HG03432 (cell line): ENCODE results near the gene NTPCR.
"Not testable (repeated sequence)": the region's sequence is repeated elsewhere in the genome, so short reads cannot be mapped to it uniquely, and the experiment has no call there.

ENCODE experiments used
- ATAC-seq: cut with Tn5 transposase; IDR thresholded peaks from one replicate; pipeline ENCODE4 v1.9.1; 2021; ENCODE audit warnings: mild to moderate bottlenecking, moderate library complexity; ENCODE audit not compliant: unreplicated experiment

NTPCR gene

DNA sequence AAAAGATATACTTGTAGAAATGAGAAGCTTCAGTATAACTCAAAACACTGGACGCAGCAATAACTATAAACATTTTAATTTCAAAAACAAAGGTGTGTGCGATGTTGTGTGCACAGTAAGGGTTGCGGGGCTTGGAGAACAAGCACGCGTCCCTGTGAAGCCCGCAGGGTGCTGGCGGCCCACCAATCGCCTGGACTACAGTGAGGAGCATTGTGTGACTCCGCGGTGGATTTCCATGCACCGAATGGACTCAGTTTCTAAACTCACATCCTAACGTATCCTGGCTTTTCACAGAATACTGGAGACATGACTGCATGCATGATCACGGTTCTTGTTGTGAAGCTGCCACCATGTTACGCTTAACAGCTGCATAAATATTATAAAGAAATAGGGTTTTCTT is 33.0 kb downstream of the NTPCR start:
- no peak for ATAC-seq

DNA sequence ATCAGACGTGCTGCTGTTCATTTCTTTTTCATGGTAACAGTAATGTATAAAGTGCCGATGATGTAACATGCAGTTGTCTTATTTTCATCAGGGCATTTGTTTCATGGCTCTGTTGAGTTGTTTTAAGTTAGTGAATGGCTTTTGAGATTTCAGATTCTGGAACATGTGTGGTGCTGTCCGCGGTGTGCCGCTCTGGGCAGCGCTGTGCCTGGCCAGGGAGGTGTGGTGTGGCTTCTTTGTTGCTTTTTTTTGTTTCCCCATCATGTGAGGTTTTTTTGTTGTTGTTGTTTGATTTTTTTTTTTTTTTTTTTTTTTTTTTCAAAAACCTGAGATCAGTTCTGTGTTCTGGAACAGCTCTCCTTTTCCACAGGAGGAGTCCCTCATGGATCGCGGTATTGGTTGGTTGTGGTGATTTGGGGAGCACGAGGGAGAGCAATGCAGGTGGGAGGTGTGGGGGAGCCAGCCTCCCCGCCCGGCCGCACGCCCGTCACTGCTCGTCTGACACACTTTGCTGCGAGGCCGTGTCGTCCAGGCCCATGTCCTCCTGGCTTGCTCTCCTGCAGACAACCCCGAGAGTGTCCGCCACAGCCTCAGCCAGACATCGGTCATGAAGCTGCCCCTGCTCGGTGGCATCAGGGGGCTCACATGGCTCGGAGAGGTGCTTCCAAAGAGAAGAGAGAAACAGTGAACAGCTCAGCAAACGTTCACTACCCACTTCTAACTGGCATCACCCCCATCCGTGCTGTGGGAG is 33.6 kb downstream of the NTPCR start:
- ATAC-seq: no peak

DNA sequence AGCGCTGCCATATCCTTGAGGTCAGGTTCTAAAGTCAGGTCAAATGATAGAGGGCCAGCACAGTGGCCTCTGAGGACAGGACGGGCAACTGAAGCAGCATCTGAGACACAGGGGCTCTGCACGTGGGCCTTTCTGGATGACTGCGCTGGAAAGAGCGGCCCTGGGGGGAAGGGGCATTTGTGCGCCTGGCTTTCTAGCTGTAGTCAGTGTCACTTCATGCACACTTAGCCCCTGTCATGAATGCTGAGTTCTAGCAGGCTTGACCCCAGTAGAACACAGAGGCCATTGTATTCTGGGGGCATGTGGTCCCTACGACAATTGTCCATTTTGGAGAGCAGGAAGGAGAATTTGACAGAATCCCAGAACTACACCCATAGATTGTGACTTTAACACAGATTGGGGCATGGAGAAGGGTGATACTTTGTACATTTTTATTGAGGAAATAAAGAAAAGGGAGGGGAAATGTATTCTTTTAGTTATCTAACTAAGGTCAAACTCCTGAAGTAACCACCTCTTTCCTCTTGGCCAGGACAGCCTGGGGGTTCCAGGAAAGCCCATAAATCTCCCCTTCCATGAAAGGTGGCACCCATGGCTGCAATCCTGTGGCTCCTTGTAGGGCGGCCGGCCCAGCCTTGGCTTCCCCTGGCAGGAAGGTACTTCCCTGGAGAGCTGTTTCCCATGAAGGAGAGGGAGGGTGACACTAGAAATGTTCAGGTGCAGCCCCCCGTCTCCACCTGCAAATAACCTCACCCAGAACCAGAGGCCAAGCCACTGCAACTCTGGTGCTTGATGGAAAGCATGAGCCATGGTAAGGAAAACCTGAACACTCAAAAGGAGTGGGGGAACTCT is 34.4 kb downstream of the NTPCR start:
- no peak for ATAC-seq

DNA sequence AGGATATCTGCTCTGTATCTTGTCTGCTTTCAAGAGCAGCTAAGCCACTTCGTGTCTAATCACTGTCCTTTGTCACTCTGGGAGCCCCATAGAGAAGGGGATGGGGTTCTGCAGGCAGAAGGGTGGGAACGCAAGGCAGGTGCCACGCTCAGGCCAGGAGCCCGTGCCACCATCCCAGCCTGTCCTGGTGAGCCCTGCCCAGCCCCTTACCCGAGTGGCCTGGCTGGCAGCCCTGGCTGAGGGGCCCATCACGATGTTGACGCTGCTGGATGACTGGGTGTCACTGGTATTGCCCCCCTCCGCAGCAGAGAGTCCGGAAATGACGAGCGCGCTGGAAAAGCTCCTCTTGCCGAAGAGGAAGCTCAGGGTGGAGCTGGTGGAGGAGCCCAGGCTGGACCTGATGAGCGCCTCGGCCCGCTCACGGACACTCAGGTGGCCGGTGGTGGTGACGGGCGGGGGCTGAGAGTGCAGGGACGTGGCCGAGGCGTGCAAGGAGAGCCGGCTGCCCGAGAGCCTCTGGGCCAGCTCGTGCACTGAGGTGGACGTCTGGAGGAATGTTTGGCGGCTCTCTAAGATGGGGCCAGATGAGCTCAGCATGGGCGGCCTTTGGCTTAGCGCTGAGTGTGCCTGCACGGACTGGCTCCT is 35.6 kb downstream of the NTPCR start:
- ATAC-seq: no peak

DNA sequence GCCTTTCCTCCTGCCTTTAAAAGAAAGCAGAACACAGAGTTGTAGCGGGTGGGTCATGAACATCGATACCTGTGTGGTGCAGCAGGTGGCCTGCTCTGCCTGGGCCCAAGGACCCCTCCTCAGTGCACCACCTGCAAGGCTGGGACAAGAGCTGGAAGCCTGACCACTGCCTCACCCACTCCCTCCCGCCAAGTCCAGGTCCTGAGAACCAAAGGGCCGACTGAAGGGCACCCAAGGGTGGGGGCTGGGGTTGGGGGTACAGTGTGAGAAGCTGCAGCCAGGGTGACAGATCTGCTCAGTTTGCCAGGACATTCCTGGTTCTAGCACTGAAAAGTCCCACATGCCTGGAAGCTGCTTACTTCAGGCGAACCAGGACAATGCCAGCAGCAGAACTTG is 36.1 kb downstream of the NTPCR start:
- ATAC-seq: no peak

- ATAC-seq: no peak
Measured at GRCh38 chr1:232987046-232987773, 36.8 kb downstream of the NTPCR start.

DNA sequence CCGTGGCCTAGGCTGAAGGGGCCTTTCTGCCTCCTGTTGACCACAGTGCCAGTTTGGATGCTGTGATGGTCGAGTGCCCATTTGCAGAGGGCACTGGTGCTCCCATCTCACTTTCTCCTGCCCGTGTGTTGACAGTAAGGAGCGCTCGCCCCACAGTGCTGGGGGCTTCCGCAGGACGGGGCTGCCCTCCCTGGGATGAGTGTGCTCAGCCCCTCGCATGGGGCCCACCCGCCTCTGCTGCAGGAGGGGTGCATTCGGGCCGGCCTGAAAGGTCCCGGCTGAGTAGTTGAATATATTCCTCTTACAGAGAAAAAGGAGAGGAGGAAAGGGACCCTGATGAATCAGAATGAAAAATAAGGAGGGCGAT is 37.3 kb downstream of the NTPCR start:
- no peak for ATAC-seq

DNA sequence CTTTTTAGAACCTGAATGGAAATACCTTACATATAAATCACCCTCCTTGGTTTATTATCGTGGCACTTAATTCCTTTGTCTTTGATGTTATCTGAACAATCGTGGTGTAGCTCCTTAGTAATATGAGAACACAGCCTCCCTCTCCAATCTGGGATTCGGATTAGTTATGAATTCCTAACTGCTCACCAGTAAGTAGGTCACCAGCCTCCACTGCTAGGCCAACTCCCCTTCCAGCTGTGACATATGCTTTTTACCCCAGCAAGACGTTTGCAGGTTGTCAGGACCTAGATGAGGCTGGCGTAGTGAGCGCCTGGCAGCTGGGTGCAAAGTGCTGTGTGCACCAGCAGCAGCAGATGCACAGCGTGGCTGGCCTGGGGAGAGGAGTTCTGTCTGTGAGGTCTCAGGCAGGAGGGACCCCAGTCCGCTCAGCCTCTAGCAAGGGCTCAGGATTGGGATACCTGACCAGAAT is 38.2 kb downstream of the NTPCR start:
- no peak for ATAC-seq

DNA sequence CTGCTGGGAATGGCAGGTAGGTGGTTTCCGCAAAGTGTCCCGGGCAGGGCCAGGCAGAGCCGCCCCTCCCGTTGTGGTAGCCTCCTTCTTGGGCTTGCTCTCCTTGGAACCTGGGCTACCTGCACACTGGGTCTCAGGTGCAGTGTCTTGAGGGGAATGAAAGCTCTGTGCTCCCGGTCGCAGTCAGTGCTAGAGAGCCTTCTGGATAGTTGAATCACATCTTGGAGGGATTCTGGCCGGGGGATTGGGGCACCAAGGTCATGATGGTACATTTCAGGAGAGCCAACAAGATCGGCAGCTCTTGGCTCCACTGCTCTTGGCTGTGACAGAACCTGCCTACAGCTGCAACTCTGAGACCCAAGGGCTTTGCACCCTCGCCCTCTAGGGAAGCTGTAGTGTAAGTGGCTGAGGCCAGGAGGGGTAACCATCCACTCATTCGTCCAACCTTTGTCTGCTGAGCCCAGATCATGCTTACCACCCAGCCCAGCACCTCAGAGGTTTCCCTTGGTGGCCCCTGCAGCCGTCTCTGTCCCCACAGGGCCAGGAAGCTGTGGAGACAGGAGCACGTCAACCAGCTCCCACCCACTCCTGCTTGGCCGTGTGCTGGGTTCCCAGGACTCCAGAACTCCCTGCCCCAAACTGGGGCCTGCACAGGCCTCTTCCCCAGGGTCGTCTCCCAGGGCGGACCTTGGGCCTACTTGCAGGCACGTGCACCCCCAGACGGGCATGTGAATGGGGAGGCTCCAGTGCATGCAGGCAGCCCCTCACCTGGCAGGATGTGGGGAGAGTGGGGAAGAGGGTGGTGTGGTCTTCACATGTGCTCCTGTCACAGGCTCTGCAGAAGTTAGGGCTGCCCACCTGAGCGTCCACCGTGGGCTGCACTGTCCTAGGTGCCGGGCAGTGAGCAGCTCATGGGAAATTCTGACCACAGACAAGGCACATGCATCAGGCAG is 40.0 kb downstream of the NTPCR start:
- no peak for ATAC-seq

- no peak for ATAC-seq
Measured at GRCh38 chr1:232991238-232991637, 40.8 kb downstream of the NTPCR start.

DNA sequence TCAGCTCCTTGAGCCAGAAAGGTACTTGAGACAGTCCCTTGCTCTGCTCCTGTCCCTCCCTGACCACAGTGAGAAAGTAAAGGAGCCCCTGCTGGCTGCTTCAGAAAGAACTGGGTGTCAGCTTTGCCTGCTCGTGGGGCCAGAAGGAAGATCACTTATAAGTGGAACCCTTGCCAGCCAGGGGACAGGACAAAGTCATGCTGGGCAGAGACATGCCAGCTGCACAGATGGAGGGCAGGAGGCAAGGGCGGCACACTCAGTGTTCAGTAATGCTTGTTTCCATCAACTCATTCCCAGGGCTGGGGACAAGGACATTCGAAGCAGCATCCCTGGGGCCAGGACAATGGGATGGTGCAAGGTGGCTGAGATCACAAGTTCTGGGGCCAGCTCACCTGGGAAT is 41.8 kb downstream of the NTPCR start:
- ATAC-seq: no peak

DNA sequence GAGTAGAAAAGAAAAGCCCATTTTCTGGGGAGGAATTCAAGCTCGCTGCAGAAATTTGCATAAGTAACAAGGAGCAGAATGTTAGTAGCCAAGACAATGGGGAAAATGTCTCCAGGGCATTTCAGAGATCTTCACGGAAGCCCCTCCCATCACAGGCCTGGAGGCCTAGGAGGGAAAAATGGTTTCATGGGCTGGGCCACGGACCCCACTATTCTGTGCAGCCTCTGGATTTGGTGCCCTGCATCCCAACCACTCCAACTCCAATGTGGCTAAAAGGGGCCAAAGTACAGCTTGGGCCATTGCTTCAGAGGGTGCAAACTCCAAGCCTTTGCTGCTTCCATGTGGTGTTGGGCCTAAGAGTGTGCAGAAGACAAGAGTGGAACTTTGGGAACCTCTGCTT is 43.1 kb downstream of the NTPCR start:
- no peak for ATAC-seq

DNA sequence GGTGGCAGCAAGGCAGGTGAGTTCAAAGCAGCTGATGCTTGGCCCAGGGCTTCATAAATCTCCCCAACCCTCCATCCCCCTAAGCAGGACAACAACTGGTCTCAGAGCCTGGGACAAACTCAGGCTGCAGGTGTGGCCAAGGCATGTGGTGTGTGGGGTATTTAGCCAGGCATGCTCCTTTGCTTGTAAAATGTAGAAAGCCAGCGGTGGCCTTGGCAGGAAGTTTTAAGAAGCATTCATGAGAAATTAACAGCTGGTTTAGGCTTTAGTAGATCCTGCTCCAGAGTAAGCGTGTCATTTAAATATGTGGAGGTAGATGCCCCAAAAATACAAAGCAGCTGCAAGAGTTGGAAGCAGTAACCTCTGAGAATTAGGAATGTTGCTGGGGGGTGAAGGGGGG is 44.8 kb downstream of the NTPCR start:
- no peak for ATAC-seq

DNA sequence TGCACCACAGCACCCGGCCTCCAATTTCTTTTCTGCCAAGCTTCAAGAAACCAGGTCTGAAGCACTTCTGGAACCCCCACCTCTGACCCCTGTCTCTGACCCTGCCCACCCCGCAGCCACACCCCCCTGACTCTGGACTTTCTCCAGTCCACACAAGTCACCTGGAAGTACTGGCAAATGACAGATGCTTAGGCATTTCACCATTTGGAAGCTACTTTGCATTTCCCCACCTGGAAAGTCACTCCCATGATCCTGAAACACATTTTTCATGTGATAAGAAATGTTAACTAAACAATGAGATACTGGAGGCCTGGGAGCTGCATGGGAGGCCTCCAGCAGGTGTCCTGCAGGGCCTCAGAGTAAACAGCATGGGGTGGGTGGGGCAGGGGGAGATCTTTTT is 45.7 kb downstream of the NTPCR start:
- ATAC-seq: no peak

GRCh38 chr1:232998138-232998537 is 47.7 kb downstream of the NTPCR start:
- ATAC-seq: no peak

- no peak for ATAC-seq
Measured at GRCh38 chr1:232998646-232999045, 48.2 kb downstream of the NTPCR start.

DNA sequence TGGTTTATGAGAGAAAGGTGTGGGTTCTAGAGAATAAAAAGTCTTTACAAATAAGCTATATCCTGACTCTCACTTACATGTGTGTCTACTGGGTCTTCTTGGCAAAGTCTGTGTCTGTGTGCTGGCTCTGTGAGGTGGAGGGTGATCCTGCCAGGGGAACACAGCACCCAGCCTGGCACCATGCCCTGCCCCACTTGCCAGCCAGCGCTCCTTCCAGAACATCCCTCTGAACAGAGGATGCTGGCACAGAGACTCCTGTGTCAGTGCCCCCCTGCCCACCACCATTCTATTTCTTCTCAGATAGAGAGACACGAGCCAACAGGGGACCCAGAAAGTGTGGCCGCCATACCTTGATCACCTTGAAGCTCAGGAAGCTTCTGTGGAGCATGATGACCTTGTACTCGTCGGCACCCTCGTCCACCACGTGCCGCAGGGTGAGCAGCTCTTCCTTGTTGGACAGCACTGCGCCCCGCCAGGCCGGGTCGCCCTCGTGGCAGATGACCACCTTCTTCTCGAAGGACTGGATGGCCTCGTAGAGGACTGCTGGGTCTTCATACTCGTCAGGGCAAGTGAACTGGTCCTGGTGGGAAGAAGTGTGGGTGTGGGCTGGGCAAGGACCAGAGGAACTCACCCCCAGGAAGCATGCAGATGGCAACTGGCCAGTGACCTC is 49.7 kb downstream of the NTPCR start:
- ATAC-seq: no peak

GRCh38 chr1:233003638-233004037 is 53.2 kb downstream of the NTPCR start:
- not testable (repeated sequence) for ATAC-seq

DNA sequence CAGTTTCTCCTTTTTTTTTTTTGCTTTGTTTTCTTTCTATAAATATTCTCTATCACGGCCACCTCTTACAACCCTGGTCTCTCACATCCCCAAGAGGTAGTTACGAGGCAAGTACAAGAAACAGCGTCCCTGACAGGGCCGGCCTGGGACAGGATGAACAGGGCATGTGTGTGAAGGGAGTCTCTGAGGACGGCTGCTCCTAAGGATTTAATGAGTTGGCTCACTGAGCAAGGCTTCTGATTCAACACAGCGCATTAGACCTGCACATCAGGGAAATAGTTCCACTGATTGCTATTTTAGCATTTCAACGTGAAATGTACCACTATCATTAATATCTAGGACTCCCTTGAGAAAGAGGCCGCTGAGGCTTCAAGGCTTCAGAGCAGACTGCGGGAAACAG is 54.0 kb downstream of the NTPCR start:
- no peak for ATAC-seq
